ENCODE data around the gene KRTAP13-3.

Gene KRTAP13-3, protein sequence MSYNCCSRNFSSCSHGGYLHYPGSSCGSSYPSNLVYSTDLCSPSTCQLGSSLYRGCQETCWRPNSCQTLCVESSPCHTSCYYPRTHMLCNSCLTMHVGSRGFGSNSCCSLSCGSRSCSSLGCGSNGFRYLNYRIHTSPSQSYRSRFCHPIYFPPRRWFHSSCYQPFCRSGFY

DNA sequence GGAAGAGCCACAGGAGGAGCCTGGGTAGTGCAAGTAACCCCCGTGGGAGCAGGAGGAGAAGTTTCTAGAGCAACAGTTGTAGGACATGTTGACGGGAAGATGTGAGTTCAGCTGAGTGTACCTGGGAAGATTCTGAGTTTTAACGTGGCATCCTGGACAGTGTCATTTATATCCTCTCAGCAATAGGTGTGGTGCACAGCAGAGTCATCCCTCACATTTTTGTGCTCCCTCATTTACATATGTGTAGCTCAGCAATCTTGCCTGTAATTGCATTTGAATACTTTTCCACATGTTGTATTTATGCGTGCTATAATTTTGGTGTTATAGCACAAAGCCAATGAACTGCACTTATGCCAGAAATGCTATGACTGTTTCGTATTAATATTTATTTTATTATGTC is at the start of gene KRTAP13-3:
Gene KRTAP13-3, minus strand, starts transcription at position 101 of the 400 bp plus-strand sequence. Its CDS starts 14 bp downstream, at position 87.
- DNase-seq (ENCODE audit: low read depth, low spot score) = no peak

DNA sequence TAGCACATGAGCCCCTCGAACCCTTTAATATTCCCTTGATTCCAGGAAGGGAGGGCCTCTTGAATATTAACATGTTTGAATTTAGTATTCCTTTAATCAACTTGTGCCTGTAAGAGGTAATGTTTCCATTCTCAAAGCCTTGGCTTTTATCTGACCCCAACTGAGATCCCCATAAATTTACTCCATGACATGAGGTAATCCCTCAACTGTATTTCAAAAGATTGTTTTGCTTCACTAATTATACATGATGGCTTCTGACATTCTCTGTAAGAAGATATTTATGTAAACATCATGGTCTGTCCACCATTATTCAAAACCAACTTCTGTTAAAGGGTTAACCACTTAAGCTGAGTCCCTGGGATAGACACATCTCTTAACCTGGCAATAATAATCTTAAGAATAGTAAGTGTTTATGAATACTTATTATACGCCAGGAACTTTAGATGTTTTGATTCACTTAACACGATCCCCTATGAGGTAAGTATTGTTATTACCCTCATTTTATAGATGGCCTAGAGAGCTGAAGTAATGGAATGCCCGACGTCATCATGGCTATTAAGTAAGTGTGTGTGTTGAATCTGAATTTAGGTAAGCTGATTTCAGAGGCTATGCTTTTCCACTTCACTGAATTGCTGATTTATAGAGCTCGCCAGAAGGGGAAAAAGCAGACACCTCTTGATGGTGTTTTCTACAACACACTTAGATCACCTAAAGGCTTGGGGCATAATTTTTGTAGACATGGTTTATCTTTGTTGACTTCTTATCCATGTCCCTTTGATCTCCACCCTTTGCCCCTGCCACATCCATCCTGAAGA is 43.4 kb upstream of the KRTAP13-3 start:
- DNase-seq (ENCODE audit: low read depth, low spot score) = no peak

DNA sequence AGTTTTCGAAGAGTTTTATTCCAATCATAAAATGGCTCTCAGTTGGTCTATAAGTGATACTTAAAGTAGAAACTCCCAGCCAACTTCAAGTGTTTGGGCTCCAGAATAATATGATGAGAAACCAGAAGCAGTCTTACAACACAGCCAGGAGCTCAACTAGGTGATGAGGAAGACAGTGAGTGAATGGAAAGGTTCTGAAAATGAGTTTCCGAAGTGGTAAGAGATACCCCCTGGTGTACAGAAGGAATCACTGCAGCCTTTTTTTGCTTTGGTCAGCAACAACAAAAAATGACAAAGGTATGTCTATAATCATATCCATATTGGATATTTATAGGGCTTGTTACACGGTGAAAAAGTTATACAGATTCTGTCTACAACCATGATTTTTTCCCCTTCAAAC is 38.0 kb upstream of the KRTAP13-3 start:
- no peak for DNase-seq (ENCODE audit: low read depth, low spot score)

DNA sequence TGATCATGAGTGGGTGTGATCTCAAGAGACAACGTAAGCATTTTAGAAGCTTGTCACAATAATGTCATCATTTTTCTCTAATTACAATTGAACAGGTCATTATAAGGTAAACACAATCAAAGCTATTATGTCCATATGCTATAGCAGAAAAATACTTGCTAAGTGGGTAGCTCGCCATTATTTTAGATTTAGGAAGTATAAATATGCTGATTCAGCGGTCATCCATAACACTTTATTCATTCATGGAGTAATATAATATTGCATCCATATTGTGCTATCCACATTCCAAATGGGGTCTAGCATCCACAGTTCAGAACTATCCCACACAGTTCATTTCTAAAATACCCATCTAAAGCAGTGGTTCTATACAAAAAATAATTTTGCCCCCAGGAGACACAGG is 22.8 kb upstream of the KRTAP13-3 start:
- DNase-seq (ENCODE audit: low read depth, low spot score) = no peak

DNA sequence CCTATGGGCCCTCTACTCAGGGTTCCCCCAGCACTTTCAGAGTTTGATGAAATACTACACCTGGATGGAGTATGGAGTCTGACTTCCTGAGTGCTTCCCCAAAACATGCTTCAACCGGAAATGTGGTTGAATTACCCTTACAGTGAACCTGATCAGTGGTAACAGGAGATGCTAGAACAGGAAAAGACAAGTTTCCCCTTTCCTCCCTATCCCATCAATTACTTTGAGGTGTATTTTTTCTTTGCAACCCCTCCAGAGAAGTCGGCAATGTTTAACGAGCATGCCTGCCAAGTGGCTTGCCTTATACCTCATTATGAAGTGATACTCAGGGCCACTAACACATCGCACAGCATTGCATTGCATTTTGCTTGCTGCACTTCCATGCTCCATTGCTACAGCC is 21.3 kb upstream of the KRTAP13-3 start:
- no peak for DNase-seq (ENCODE audit: low read depth, low spot score)

DNA sequence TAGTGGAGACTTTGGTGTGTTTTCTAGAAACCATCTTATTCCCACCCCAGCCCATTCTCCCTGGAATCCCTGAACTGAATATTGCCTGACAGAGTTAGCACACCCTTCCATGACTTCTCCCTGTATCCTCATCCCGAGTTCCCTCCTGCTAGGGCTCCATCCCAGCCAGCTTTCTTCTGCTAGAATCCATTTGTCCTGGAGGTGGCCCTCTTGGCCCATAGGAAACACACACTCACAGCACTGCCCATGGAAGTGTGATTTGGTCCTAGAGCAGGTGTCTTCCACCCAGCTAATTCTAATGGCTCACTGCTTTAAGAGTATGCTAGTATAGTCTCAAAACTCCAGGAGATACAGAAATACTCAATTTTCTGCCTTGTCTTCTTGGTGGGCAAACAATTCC is 18.5 kb upstream of the KRTAP13-3 start:
- DNase-seq (ENCODE audit: low read depth, low spot score) = no peak

DNA sequence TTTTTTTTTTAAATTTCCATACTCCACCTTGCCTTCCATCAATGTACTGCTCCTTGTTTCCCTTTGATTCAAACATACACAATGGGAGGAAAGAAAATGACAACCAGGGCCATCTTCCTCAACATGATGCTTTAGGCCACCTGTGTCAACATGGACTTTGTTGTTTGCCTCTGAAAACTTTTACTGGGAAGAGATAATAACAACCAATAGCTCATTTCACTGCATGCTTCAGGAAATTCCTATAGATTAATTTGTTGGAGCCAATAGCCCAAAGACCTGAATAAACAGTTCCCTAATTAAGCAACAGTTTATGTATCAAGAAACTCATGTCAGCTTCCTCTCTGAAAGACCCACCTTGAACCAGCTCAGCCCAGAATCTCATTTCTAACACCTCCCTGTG is 17.5 kb upstream of the KRTAP13-3 start:
- DNase-seq (ENCODE audit: low read depth, low spot score) = no peak

DNA sequence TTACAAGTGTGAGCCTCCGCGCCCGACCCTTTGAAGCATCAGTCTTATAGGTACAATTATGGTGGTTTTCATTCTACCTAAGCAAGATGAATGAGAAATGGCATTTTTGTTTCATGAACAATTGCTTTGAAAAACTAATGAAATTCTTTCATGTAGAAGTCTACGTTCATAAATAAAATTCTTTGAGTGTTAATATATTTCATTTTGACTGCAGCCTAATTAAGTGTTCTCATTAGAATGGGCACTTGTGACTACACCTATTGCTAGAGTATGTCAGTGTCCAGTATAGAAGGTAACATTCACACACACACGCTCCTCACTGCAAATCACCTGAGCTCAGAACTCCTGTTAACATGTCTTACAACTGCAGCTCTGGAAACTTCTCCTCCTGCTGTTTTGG is 14.2 kb upstream of the KRTAP13-3 start, which contains the start of gene KRTAP15-1:
Gene KRTAP15-1, plus strand, starts transcription at position 301 of the 400 bp plus-strand sequence. Its CDS starts 53 bp downstream, at position 354.
- DNase-seq (ENCODE audit: low read depth, low spot score) = no peak

DNA sequence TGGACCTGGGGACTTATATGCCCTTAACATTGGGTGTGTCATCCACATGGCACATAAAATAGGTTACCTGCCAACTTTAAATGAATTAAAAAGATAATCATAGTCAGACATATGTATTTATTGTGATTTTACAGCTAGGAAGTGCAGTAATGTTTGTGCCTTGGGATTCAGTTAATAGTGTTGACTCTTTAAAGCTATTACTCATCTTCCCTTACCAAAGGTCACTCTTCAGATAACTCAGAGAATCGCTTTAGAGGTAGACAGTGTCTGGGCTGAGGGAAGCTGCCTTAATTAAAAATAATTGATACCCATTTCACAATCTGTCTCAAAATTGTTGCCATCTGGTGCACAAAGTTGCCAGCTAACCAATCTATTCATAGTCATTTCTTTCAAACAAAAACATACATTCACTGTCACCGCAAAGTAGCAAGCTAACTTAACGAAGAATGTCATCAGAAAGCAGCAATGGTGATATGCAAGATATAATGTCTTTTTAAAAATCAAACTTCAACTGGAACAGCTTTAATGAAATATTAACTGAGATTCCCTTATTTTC is 11.4 kb upstream of the KRTAP13-3 start:
- DNase-seq (ENCODE audit: low read depth, low spot score) = no peak

DNA sequence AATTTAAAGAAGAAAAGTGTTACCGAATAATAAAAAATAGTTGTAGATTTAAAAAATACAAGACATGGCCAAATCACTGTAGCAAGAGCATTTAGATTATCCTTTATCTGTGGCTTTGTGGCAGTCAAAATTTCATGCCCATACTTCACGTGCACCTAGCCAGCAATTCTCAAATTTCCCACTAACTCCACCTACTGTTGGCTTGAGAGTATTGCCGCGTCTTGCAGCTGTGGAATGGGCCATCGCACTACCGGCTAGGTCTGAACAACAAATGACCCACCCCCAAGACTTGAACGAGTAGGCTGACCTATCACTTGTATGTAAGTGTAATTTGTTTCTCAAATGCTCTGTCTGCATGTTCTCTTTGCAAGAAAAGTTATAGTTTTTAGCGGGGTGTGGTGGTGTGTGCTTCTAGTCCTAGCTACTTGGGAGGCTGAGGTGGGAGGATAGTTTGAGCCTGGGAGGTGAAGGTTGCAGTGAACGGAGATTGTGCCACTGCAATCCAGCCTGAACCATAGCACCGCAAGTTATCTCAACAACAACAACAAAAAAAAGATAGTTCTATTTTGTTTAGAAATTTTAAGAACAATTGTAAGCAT is 8.4 kb upstream of the KRTAP13-3 start:
- no peak for DNase-seq (ENCODE audit: low read depth, low spot score)

DNA sequence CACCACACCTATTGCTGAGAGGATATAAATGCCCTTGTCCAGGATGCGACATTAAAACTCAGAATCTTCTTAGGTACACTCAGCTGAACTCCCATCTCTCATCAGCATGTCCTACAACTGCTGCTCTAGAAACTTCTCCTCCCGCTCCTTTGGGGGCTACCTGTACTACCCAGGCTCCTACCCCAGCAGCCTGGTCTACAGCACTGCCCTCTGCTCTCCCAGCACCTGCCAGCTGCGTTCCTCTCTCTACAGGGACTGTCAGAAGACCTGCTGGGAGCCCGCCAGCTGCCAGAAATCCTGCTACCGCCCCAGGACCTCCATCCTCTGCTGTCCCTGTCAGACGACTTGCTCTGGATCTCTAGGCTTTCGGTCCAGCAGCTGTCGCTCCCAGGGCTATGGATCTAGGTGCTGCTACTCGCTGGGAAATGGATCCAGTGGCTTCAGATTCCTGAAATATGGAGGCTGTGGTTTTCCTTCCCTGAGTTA is 4.5 kb upstream of the KRTAP13-3 start, which contains the start of gene KRTAP13-4:
Gene KRTAP13-4, plus strand, starts transcription at position 51 of the 486 bp plus-strand sequence. Its CDS starts 56 bp downstream, at position 107.
- no peak for DNase-seq (ENCODE audit: low read depth, low spot score)

DNA sequence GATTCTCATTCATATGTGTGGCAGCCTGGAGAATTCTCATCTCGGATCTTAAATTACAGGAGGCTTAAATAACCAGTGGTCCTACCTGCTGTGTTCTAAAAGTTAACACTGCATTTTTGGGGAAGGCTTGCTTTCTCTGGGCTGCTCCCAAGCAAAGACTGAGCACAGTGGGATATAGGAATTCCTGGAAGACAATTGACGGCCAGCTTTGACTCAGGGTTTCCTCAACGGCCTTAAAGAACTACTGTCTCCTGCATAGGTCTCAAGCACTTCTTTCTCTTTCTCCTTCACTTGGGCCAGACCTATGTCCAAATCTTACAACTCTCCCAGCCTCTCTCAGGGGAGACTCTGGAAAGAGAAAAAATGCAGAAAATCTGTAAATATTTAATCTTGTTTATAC is 1.0 kb upstream of the KRTAP13-3 start:
- no peak for DNase-seq (ENCODE audit: low read depth, low spot score)

DNA sequence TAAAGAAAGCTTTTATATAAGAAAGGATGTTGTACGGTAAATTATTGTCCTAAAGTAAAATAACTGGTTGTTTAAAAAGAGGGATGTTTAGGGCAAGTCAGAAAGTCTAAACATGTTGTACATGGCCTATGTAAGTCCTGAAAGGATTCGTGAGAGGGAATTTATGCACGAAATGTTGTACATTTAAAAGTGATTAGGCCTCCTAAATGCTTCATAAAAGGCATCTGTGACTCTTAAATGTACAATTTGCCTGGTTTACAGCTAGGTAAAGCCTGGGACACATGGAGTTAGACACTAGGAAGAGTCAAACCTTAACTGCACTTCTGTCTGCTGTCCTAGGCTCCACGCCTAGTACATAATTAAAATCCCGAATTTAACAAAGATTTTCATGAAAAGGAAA is 9.7 kb downstream of the KRTAP13-3 start:
- no peak for DNase-seq (ENCODE audit: low read depth, low spot score)

DNA sequence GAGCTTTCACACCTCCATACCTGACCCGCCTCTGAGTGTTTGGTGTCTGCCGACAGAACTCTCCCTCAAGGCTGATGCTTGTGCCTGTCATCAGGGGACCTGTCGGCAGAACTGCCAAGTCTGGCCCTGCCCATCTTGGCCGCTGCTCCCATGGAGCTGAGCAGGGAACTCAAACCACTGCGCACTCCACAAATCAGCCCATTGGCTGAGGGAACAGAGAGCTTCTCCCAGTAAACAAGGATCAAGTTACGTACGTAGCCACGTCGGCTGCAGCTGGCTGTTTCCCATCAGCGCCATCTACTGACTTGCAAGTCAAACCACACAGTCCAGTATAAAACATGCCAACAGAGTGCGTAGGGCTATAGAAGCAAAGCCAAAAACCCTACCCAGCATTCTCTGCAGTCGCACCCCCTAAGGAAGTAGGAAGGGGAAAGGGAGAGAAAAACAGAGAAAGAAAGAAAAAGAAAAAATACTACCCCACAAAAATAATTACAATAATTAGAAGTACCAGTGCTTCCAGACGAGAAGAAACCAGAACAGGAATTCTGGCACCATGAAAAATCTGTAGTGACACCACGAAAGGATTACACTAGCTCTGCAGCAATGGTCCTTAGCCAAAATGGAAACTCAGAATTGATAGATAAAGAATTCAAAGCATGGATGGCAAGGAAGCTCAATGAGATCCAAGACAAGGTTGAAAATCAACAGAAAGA is 16.8 kb downstream of the KRTAP13-3 start:
- no peak for DNase-seq (ENCODE audit: low read depth, low spot score)

DNA sequence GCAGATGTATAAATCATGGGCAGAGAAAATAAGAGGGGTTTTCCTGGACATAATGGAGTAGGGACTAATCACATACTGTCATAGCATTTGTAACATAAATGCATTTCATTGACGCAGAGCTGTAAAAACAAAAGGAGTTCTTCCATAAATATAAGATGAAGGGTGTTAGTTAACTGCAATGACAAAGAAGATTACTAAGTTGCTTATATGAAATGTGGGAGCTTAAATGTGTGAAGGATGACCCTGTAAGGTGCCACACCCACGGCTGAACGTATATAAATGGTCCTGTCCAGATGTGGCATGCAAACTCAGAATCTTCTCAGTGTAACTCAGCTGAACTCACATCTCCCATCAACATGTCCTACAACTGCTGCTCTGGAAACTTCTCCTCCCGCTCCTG is 30.0 kb downstream of the KRTAP13-3 start, which contains the start of gene KRTAP13-1:
Gene KRTAP13-1, plus strand, starts transcription at position 301 of the 400 bp plus-strand sequence. Its CDS starts 56 bp downstream, at position 357.
- DNase-seq (ENCODE audit: low read depth, low spot score) = no peak

DNA sequence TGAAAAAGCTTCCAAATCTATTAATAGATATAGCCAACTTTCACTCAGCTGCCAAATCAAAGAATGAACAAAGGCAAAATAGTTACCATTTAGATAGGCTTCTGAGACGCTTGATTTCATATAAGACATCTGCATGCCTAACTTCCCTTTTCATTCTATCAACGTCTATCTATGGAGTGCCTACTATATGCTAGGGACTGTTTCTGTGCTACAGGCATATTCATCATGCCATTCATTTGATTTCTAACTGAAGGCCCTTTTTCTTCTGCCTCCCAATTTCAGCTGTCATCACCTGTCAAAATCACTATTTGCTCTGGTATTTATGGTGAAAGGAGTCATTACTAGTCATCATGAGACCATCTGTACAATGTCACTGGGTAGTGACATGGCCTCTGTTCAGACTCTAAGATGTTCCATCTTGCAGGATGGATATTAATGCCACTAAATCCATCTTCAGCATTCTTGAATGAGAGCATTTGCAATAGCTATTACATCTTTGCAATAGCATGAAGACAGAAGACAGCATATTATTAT is 34.2 kb downstream of the KRTAP13-3 start:
- DNase-seq (ENCODE audit: low read depth, low spot score) = no peak

DNA sequence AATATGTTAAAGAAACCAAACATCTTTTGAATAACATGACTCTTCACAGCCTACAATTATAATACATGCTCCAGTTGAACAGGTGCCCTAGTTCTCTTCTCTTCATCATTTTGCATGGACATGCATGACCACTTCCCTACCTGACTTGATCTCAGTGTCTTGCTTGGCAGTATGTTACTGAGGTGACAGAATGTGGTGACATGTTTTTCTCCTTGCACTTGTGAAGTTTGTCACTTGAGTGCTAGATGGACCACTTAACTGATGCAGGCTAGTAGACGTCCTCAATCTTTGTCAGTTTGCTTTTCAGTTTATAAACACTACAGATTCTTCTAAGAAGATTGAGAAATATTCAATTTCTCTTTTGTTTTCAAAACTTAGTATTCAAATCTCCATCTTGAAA is 43.5 kb downstream of the KRTAP13-3 start:
- DNase-seq (ENCODE audit: low read depth, low spot score) = no peak

Measured in activated naive CD8-positive, alpha-beta T cell treated with anti-CD3 and anti-CD28 coated beads, Interleukin-2, amount 50 U/mL, for 16 hours (primary cell).